DMS79 (cell line): ENCODE measurements around the gene CDH23.

Source experiments
- DNase-seq: peaks from one replicate; lab custom pipeline; 2025; lab: John Stamatoyannopoulos, UW

Gene CDH23

DNA sequence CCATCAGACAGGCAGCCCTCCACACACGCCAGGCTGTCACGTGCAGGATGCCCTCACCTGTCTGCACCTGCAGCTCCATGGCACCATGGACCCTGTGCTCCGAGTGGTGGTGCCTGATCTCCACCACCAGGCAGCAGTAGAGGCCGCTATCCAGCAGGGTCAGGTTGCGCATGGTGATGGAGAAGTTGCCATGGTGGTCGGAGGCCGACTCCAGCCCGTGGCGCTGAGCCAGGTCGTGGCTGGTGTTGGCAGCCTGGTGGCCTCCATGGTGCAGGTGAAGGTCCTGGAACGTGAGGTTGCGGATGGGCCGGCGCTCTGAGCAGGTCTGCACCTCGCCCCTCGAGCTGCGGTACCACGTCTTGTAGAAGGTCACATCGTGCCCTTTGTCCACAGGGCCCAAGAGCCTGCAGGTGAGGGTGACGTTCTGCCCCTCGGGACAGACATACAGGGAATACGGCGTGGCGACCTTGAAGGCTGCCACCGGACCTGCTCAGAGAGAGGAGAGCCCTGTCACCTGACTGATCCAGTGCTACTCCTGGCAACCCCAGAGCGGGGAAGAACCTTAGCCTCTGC lies 364.9 kb downstream of the CDH23 start:
- DNase-seq = no peak

DNA sequence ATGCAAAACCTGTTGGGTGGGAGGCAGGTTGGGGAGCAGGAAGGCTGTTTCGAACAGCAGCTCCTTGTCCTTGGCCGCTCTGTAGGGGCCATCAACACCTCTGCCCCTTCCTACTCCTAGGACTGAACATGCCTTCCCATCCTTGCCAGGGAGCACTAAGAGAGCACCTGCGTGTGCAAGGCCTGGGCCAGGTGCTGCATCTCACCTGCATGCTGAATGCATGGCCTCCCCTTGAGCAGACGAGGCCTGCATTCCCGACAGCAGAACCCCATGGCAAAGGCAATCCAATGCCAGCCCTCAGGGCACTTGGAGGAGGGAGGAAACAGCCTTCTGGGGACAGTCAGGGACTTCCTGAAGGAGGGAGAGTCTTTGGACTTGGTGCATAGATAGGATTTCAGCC lies 365.6 kb downstream of the CDH23 start:
- no peak for DNase-seq

- peak; percentile 0 for DNase-seq
Measured at GRCh38 chr10:71763352-71764127, 366.8 kb downstream of the CDH23 start.

GRCh38 chr10:71765176-71765904 lies 368.6 kb downstream of the CDH23 start:
- DNase-seq = no peak

DNA sequence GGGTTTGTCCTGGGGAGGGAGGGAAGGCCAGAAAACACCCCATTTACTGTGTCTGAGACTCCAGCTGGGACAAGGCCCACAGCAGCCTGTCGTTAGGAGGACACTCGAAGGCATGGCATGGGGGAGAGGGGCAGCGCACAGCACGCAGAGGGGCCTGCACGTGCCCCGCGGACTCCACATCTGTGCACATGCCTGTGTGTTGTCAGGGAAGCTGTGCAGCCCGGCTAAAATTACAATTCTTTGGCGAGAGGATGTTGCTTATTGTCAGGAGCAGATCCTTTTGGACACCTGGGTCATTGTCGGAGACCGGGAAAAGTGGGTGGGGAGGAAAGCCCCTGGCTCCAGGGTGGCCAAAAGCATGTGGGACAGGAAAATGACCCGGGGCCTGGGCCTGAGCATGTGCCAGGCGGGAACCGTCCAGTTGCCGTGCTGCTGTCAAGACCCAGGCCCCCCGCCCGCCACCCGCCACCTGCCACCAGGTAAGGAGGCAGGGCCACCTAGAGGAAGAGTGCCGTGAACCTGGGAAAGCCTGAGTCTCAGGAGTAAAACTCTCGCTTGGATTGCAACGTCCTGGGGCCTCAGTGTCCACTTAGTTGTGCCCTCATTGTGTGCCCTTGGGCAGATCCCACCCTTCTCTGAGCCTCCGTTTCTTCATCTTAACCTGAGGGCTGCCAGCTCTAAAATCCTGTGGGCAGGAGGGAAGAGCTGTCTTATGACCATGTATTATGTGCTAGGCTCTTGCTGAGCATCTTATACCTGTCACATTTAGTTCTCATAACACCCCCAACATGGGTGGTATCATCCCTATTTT lies 369.4 kb downstream of the CDH23 start:
- no peak for DNase-seq

- no peak for DNase-seq
Measured at GRCh38 chr10:71766717-71767419, 370.1 kb downstream of the CDH23 start.

DNA sequence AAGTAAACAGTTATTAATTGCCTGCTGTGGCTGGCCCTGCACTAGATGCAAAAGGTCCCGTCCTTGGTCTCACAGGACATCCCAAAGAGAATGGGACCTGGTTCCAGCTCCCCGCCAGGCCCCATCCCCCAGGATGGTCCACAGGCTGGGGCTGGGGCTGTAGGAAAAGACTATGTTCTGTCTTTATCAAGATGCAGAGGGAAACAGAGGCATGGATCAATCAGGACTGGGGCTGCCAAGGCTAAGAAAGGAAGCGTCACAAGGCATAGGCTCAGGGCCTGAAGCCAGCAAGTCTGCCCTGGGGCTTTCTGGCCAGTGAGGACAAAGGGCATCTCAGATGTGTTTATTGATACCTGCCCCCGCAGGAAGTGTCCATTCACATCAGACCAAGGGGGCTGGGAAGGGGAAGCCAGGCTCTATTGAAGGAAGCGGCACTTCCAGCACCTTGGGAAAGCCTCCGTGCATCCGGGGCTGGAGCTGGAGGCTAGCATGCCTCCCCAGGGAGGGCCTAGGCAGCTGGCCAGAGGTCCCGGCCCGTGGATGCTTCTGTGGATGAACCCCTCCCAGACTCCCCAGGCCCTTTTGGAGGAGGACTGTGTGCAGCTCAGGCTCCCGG lies 370.8 kb downstream of the CDH23 start:
- no peak for DNase-seq

DNA sequence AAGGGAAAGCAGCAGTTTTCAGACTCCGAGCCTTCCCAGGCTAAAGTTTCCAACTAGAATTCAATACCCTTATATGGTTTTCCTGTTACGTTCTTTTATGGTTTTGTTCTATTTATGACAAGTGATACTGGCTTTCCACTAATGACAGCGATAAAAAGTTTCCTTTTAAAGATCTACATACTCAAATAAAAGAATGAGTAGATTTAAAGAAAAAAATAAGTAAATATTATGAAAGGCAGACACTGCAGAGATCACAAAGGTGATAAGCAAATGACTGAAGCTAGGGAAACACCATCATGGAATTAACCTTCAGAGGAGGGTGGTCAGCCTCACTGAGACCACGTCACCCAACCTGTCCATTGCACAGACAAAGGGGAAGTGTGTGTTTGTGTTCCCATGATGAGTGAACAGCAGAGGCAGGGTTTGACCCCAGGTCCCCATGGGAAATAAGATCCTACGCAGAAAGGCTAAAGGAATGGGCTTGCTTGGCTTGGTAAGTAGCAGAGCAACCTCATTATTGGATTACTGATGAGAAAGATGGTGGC lies 372.6 kb downstream of the CDH23 start:
- no peak for DNase-seq

- no peak for DNase-seq
Measured at GRCh38 chr10:71770255-71770654, 373.5 kb downstream of the CDH23 start.

GRCh38 chr10:71770789-71771188 lies 374.1 kb downstream of the CDH23 start:
- DNase-seq = no peak

- DNase-seq = no peak
Measured at GRCh38 chr10:71771204-71771603, 374.5 kb downstream of the CDH23 start.

DNA sequence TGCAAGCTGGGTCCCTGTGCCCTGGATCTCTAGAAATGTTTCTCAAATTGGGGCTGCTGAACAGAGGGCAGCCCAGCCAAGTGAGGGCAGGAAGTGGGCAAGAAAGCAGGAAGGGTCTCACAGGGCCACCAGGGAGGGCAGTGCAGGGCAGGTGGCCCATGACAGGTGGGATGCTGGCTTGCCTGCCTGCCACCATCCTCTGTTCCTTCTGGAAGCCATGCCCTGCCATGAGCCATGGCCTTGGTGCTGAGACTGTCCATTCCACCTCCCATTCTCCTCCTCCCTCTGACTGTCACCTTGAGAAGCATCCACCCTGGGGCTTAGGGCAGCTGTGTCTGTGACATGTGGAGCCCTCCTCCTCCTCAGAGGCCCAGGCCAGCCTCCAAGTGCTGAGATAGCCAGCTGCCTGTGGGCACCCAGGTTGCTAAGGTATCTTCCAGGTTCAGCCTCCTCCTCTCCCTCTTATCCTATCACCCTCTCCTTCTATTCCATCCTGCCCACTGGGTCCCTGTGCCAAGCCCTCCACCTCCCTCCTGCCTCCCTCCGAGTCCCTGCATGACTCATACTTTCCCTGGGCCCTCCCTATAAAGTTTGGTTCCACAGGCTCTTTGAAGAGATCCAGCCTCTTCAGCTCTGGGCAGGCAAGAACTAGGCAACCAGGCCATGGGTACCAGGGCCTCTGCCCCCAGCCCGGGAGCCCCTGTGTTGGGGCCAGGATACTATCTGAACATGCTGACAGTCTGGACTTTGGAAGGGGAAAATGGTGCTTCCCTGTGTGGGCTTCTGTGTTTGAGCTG lies 375.3 kb downstream of the CDH23 start:
- DNase-seq = no peak

DNA sequence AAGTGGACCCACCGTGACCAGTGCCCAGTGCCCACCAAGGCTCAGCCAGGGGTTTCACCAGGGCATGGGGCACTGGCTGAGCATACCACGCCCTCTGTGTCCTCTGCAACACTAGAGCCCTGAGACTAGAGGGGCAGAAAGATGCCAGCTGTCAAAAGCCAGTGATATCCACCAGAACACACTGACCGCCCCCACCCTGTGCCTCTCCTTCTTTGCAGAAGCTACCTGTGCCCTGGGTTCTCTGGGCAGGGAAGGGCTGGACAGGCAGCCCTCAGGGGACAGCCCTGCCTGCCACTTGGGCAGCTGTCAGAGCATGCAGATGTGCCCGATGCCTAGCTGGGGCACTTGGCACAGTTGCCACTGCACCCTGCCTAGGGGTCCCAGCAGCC lies 376.1 kb downstream of the CDH23 start:
- no peak for DNase-seq

DNA sequence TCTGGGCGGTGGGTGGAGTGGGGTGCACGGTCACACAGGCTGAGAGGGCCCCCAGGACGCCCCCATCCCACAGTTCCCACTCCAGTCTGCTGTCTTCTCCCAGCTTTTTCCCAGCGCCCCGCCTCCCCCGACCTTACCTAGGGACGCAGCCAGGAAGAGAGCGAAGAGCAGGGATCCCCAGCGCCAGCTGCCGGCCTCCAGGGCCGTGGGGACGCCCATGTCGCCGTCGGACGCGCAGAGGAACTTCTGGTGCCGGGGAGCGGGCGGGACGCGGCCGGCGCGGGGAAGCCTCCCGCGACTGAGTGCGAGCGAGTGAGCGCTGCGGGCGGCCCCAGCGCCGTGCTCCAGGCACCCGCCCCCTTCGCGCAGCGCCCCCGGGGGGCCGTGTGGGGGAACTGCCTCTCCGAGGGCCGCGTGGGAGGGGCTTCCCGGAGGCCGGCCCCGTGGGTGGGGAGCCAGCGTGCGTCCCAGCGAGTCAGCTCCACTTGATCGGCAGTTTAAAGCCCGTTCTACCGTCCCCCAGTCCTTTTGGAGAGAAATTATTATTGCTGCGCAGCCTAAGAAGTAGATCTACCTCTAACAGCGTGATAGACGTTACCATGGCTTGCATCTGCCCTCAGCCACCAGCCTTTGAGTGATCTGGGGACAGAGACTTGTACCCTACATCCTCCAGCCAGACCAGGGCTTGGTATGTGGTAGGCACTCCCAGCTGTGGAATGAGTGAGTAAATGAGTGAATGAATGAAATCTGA lies 376.7 kb downstream of the CDH23 start, which contains the start of gene VSIR:
Gene VSIR, minus strand, starts transcription at position 300 of the 751 bp plus-strand sequence. Its CDS starts 81 bp downstream, at position 219.
- peak; percentile 1 for DNase-seq

DNA sequence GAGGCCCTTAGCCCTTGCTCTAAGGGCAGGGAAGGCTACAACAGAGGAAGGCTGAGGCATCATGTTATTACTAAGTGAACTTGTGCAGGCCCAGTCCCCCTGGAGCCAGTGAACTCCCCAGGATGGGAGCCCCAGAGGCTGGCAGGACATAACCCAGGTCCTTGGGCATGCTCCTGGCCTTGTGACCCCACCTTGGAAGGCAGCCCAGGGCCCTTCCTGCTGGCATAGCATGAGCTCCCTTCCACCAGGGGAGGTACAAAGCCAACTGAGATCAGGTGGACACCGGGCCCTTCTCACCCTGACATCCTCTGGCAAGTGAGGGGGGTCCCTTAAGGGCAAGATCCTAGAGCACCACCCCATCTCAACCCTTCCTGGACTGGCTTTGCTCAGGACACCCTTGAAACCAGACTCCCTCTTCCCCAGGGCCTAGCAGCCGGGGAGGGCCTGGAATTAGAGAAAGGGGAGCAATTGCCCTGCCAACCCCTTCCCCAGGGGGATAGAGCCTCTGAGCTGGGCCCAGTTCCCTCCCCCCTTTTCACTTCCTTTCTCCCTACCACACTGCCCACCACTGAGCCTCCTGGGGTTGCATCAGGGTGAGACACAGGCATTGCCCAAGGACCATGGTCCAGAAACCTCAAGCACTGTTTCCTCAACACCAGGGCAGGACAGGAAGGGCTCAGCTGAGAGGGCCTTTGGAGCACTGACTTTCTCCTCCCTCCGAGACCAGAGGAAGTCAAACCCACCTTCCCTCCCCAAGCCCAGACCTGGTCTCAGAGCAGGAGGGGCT lies 378.4 kb downstream of the CDH23 start:
- no peak for DNase-seq

DNA sequence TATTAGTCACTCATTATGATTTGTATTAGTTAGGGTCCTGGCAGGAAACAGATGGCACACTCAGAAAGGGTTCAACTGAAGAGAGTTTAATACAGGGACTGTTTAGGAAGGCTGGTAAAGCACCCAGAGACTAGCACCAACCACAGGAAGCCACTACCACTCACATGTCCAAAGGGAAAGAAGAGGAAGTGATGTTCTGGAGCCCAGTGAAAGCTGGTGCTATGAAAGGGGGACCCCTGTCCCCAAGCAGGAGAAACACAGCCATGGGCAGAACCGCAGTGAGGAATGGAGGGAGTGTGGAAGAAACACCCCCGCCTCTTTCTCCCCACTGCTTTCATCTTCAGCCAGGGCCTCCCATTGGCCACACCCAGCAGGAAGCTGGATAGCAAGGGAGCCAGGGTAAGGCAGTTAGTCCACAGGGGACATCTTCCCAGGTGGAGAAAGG lies 379.8 kb downstream of the CDH23 start:
- no peak for DNase-seq

GRCh38 chr10:71777213-71777985 lies 380.7 kb downstream of the CDH23 start:
- DNase-seq = no peak
